ENCODE data around the gene SYNGR4.
A peak's percentile ranks its signal among the peaks of the same experiment; 100 is the strongest.

Gene SYNGR4

GRCh38 chr19:48341515-48342413 lies 22.4 kb upstream of the SYNGR4 start:
- no peak for DNase-seq (ENCODE audit: low read depth)

GRCh38 chr19:48342414-48342738 lies 21.8 kb upstream of the SYNGR4 start:
- no peak for DNase-seq (ENCODE audit: low read depth)

GRCh38 chr19:48342841-48343540 lies 21.2 kb upstream of the SYNGR4 start:
- DNase-seq (ENCODE audit: low read depth), result no peak

DNA sequence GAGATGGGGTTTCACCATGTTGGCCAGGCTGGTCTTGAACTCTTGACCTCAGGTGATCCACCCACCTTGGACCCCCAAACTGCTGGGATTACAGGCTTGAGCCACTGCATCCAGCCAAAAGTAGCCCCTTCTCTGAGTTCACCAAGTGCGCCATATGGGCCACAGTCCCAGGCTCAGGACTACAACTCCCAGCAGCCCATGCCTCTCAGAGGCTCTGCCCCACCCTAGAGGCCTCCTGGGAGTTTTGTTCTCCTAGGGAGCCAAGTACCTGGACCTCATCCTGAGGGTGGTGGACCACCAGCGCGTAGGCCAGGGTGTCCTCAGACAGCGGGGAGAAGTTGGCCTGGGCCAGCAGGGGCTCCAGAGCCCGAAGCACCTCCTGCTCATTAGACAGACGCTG lies 19.3 kb upstream of the SYNGR4 start:
- no peak for DNase-seq (ENCODE audit: low read depth)

GRCh38 chr19:48346191-48346590 lies 18.0 kb upstream of the SYNGR4 start:
- no peak for DNase-seq (ENCODE audit: low read depth)

- no peak for DNase-seq (ENCODE audit: low read depth)
Measured at GRCh38 chr19:48348045-48348444, 16.1 kb upstream of the SYNGR4 start.

- no peak for DNase-seq (ENCODE audit: low read depth)
Measured at GRCh38 chr19:48348737-48349136, 15.4 kb upstream of the SYNGR4 start.

GRCh38 chr19:48350856-48351255 lies 13.3 kb upstream of the SYNGR4 start:
- DNase-seq (ENCODE audit: low read depth), result no peak

GRCh38 chr19:48351341-48351752 lies 12.8 kb upstream of the SYNGR4 start:
- DNase-seq (ENCODE audit: low read depth), result peak; percentile 69

DNA sequence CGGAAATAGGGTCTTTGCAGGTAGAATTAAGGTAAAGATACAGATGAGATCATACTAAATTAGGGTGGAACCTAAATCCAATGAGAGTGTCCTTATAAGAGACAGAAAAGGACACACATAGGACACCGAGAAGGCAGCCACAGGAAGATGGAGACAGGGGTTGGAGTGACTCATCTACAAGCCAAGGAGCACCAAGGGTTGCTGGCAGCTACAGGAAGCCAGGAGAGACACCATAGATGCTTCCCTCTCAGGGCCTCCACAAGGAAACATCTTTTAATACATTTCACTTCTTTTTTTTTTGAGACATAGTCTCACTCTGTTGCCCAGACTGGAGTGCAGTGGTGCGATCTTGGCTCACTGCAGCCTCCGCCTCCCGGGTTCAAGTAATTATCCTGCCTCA lies 10.5 kb upstream of the SYNGR4 start:
- no peak for DNase-seq (ENCODE audit: low read depth)

GRCh38 chr19:48354332-48354992 lies 9.7 kb upstream of the SYNGR4 start:
- DNase-seq (ENCODE audit: low read depth), result no peak

GRCh38 chr19:48355365-48355954 lies 8.7 kb upstream of the SYNGR4 start:
- DNase-seq (ENCODE audit: low read depth), result no peak

GRCh38 chr19:48359123-48359522 lies 5.0 kb upstream of the SYNGR4 start:
- no peak for DNase-seq (ENCODE audit: low read depth)

DNA sequence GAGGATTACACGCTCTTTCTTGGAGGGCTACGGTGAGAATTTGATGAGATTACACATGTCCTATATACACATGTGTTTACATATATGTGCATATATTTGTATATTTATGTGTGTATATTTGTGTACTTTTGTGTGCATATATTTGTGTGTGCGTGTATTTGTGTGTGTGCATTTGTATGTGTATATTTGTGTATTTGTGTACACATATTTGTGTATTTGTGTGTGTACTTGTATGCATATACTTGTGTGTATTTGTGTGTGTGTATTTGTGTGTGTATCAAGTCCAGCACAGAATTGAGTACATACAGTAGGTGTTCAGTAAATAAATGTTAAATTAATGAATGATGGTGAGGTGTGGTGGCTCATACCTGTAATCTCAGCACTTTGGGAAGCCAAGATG lies 2.3 kb upstream of the SYNGR4 start:
- no peak for DNase-seq (ENCODE audit: low read depth)

DNA sequence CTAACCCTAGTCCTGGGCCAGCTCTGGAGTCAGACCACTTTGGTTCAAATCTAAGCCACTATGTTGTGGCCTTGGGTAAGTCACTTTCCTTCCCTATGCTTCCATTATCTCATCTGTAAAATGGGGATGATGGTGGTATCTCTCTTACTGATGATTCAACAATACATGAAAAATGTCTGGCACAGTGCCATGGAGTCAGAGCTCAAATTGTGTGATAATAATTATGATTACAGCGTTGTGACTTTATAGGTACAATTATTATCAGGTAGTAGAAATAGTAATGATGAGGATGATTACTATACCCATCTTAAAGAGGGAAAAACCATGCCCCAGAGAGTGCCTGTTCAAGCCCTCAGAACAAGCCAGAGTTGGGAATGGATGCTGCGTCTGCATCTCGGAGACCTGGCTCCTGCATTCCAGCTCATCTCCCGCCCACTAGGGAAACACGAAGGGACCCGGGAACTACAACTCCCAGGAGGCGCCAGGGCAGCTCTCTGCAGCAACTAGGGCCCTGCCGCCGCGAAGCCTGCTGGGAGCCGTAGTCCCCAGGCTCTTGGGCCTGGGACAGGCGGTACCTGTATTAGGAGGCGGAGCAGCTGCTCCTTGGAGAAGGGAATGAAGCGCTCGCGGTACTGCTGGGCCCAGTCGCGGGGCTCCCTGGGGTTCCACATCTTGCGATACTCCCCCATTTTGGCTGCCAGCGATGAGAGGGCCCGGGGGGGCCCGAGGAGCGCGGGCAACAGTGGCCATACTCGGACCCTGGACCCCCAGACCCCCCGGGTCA lies 1.3 kb upstream of the SYNGR4 start:
- DNase-seq (ENCODE audit: low read depth), result peak; percentile 85

- DNase-seq (ENCODE audit: low read depth), result no peak
Measured at GRCh38 chr19:48363500-48363809, 712 bp upstream of the SYNGR4 start.

DNA sequence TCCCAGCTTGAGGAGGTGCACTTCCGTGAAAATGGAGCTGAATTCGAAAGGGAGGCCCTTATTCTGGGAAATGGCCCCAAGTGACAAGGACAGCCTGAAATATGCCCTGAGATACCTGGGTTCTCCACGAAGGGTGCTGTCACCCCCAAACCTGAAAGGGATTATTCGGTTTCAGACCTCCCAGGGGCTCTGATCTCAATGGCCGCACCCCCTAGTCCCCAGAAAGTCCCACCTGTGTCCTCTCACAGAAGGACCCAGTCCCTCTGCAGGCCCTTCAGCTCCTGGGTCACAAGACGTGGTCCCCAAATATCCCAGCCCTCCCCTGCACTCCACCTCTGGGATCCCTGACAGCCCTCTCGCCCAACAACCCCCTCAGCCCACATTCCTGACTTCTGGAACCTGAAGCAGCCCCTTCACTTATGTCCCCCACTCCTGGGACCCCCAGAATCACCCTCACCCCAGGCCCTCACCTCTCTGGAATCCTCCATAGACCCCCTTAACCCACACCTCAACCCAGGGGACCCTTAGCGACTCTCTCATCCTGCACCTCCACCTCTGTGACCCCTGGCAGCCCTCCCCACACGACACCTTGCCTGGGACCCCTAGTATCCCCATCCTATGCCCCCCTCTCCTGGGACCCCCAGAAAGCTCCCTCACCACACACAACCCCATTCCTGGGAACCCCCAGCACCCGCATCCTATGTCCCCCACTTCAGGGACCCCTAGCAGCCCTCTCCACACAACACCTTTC lies 606 bp downstream of the SYNGR4 start:
- no peak for DNase-seq (ENCODE audit: low read depth)

- DNase-seq (ENCODE audit: low read depth), result no peak
Measured at GRCh38 chr19:48365602-48366001, 1.4 kb downstream of the SYNGR4 start.

DNA sequence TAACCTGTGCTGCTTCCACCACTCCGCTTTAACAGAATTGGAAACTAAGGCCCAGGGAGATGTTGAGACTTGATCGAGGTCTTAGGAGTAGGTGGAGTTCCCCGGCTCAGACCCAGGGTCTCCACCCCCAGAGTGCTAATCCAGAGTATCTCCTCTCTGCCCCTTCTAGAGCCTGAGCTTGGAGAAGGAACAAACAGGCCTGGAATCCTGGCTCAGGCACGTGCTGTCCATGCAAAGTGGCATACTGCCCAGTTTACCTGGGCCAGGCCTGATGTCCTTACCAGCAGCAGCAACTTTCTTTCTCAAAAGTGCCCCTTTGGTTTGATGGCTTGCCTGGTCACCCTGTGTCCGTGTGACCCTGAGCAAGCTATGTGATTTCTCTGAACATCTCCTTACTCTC lies 3.7 kb downstream of the SYNGR4 start:
- no peak for DNase-seq (ENCODE audit: low read depth)

GRCh38 chr19:48368936-48369335 lies 4.8 kb downstream of the SYNGR4 start:
- no peak for DNase-seq (ENCODE audit: low read depth)

- no peak for DNase-seq (ENCODE audit: low read depth)
Measured at GRCh38 chr19:48370955-48371354, 6.8 kb downstream of the SYNGR4 start.

Data from stimulated activated CD4-positive, alpha-beta T cell treated with anti-CD3 and anti-CD28 coated beads, Interleukin-2, amount 100 ng/mL, for 4 hours (primary cell).